Measurements from ENCODE around the gene BMERB1.

GRCh38 chr16:15509593-15510535 is 75.5 kb downstream of the BMERB1 start:
- peak; percentile 35; the same call in 1 of the 2 replicates for TF ChIP-seq CTCF (IDR thresholded peaks at IDR 0.05)
- no peak for TF ChIP-seq PBX3 (IDR thresholded peaks at IDR 0.05)
- no peak for TF ChIP-seq GABPA (IDR thresholded peaks at IDR 0.05; ENCODE audit: low read depth)
- no peak for TF ChIP-seq NFIC (IDR thresholded peaks at IDR 0.05; ENCODE audit: borderline replicate concordance)
- no peak for TF ChIP-seq ZBTB33 (IDR thresholded peaks at IDR 0.05; ENCODE audit: borderline replicate concordance, low read depth)
- no peak for TF ChIP-seq EZH2phosphoT487 (IDR thresholded peaks at IDR 0.05; ENCODE audit: borderline replicate concordance, low read depth)
- no peak for TF ChIP-seq POLR2AphosphoS5 (IDR thresholded peaks at IDR 0.05; ENCODE audit: low read depth, low read length)
